Measurements from ENCODE around the gene PTTG1. TPM values are rescaled to one million over a fixed set of nuclear protein-coding genes. Genes with fewer than 3 reads are reported as not detected.

Gene PTTG1
- polyA plus RNA-seq, 1 of the 3 experiments (the other 2 are of a cell fraction): 279 TPM

- H4K20me1 ChIP-seq (ENCODE audit: insufficient read depth): no peaks in the 10 kb centered on the region
- peak overlapping the region; percentile 51 for H3K4me2 ChIP-seq
- H3F3A ChIP-seq (replicated peaks; ENCODE audit: insufficient read depth): peaks cover 9% of the 10 kb centered on the region
- H3K9me2 ChIP-seq: no peaks in the 10 kb centered on the region
- ChIA-PET POLR2A (no interaction called here), CTCF (interaction anchor here (1.3 kb wide), 1 partner anchor 45 kb away, joined by 3 read pairs; no protein-coding TSS in a partner anchor)
- H3K9ac ChIP-seq: no peak overlapping the region
- H3K27ac ChIP-seq (ENCODE audit: low read depth in 2 of 2, low read length in 1 of 2): peak overlapping the region in 1 of 2 experiments; percentile 77; a peak in 2 of 4 replicates
- no peak overlapping the region for H3K4me3 ChIP-seq (ENCODE audit: low read depth in 2 of 2, low read length in 1 of 2)
- no peak for DNase-seq
- no peaks in the 10 kb centered on the region for H3K36me3 ChIP-seq (replicated peaks in 1 of 2; ENCODE audit: control insufficient read depth in 1 of 2, insufficient read depth in 2 of 2, low read length in 1 of 2)
- no peaks in the 10 kb centered on the region for H3K27me3 ChIP-seq (ENCODE audit: insufficient read depth)
- H2AFZ ChIP-seq (ENCODE audit: low read depth): no peak overlapping the region
- TF ChIP-seq REST (IDR thresholded peaks at IDR 0.05; ENCODE audit: low read depth, low read length) (no peak), YY1 (IDR thresholded peaks at IDR 0.05; ENCODE audit: low read depth) (no peak), RXRA (IDR thresholded peaks at IDR 0.05; ENCODE audit: borderline replicate concordance, low read depth) (no peak), GATA2 (CRISPR knock-in tag; IDR thresholded peaks at IDR 0.05) (no peak), RCOR1 (IDR thresholded peaks at IDR 0.05; ENCODE audit: low read length) (no peak), EP300 (IDR thresholded peaks at IDR 0.05; ENCODE audit: borderline replicate concordance in 1 of 2, low read depth in 1 of 2, low read length in 1 of 2) (no peak), MXI1 (IDR thresholded peaks at IDR 0.05; ENCODE audit: low read depth, low read length) (no peak), FOXJ3 (CRISPR knock-in tag; IDR thresholded peaks at IDR 0.05) (no peak), JUND (IDR thresholded peaks at IDR 0.05) (no peak), SMC3 (IDR thresholded peaks at IDR 0.05; ENCODE audit: low read depth, low read length) (no peak), IRF3 (IDR thresholded peaks at IDR 0.05; ENCODE audit: low read depth, low read length) (no peak)
- TF ChIP-seq, protein P1, sequence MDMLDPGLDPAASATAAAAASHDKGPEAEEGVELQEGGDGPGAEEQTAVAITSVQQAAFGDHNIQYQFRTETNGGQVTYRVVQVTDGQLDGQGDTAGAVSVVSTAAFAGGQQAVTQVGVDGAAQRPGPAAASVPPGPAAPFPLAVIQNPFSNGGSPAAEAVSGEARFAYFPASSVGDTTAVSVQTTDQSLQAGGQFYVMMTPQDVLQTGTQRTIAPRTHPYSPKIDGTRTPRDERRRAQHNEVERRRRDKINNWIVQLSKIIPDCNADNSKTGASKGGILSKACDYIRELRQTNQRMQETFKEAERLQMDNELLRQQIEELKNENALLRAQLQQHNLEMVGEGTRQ (IDR thresholded peaks at IDR 0.05; ENCODE audit: borderline replicate concordance, low read depth, low read length): no peak
- TF ChIP-seq, protein P2, sequence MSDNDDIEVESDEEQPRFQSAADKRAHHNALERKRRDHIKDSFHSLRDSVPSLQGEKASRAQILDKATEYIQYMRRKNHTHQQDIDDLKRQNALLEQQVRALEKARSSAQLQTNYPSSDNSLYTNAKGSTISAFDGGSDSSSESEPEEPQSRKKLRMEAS (IDR thresholded peaks at IDR 0.05; ENCODE audit: low read depth): no peak
- TF ChIP-seq, protein P3, sequence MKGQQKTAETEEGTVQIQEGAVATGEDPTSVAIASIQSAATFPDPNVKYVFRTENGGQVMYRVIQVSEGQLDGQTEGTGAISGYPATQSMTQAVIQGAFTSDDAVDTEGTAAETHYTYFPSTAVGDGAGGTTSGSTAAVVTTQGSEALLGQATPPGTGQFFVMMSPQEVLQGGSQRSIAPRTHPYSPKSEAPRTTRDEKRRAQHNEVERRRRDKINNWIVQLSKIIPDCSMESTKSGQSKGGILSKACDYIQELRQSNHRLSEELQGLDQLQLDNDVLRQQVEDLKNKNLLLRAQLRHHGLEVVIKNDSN (IDR thresholded peaks at IDR 0.05; ENCODE audit: borderline replicate concordance, low read depth): no peak
- WGBS (ENCODE audit: low lambda C conversion rate): 73% methylated on average over 4 of the region's 4 CpGs
- H3K4me1 ChIP-seq (ENCODE audit: control insufficient read depth in 1 of 2, insufficient read depth in 2 of 2, low read depth in 1 of 2, low read length in 1 of 2): peaks cover 0 to 18% of the 10 kb centered on the region in 2 experiments; a peak in 3 of 4 replicates
- H3K9me3 ChIP-seq: no peaks in the 10 kb centered on the region
- no peaks in the 10 kb centered on the region for H3K79me2 ChIP-seq (ENCODE audit: insufficient read depth)
Measured at GRCh38 chr5:160463227-160463626, 41.6 kb downstream of the PTTG1 start.

All from SK-N-SH (cell line).